ENCODE measurements around the gene KDM4C.
"Not testable (repeated sequence)": the region's sequence is repeated elsewhere in the genome, so short reads cannot be mapped to it uniquely, and the experiment has no call there.

The KDM4C gene

GRCh38 chr9:7178729-7179128 lies 421.0 kb downstream of the KDM4C start:
- DNase-seq: no peak

GRCh38 chr9:7180247-7180646 lies 422.5 kb downstream of the KDM4C start:
- no peak for DNase-seq

GRCh38 chr9:7183139-7183538 lies 425.4 kb downstream of the KDM4C start:
- not testable (repeated sequence) for DNase-seq

GRCh38 chr9:7185612-7186011 lies 427.8 kb downstream of the KDM4C start:
- no peak for DNase-seq

GRCh38 chr9:7186175-7186574 lies 428.4 kb downstream of the KDM4C start:
- no peak for DNase-seq

GRCh38 chr9:7192266-7192665 lies 434.5 kb downstream of the KDM4C start:
- DNase-seq: no peak

GRCh38 chr9:7195526-7195925 lies 437.8 kb downstream of the KDM4C start:
- DNase-seq: no peak

GRCh38 chr9:7196467-7196866 lies 438.7 kb downstream of the KDM4C start:
- DNase-seq: no peak

GRCh38 chr9:7201196-7201595 lies 443.4 kb downstream of the KDM4C start:
- DNase-seq: no peak

GRCh38 chr9:7205806-7206205 lies 448.0 kb downstream of the KDM4C start:
- no peak for DNase-seq

- DNase-seq: no peak
Observed at GRCh38 chr9:7206221-7206758, 448.5 kb downstream of the KDM4C start.

- DNase-seq: no peak
Observed at GRCh38 chr9:7209016-7209715, 451.4 kb downstream of the KDM4C start.

- no peak for DNase-seq
Observed at GRCh38 chr9:7209990-7210389, 452.2 kb downstream of the KDM4C start.

GRCh38 chr9:7210854-7211637 lies 453.3 kb downstream of the KDM4C start:
- no peak for DNase-seq

GRCh38 chr9:7211657-7212056 lies 453.9 kb downstream of the KDM4C start:
- no peak for DNase-seq

- DNase-seq: no peak
Observed at GRCh38 chr9:7212101-7212500, 454.3 kb downstream of the KDM4C start.

- peak; percentile 61 for DNase-seq
Observed at GRCh38 chr9:7216004-7216841, 458.4 kb downstream of the KDM4C start.

- no peak for DNase-seq
Observed at GRCh38 chr9:7223981-7224380, 466.2 kb downstream of the KDM4C start.

All from activated CD8-positive, alpha-beta memory T cell treated with anti-CD3 and anti-CD28 coated beads, Interleukin-2, amount 50 U/mL, for 48 hours (primary cell).